Heart left ventricle (tissue), 16 donors: ENCODE data around the gene NFATC2IP. TPM values are rescaled to one million over a fixed set of nuclear protein-coding genes. Genes with fewer than 3 reads are reported as not detected.
A peak's percentile ranks its signal among the peaks of the same experiment; 100 is the strongest.

Experiments used
- ATAC-seq, 4 donors: fragments of 200-7000 bp; cut with Tn5 transposase; one replicate each; pipeline ENCODE4 v1.9.1; 2020 to 2022; ENCODE audit warnings: moderate library complexity in 4 of 4, mild to moderate bottlenecking in 3 of 4, moderate number of reproducible peaks in 1 of 4
- DNase-seq, 5 donors: peaks; one replicate each; pipeline ENCODE4 v3.0.0-alpha.2; 2020
- H3K27ac ChIP-seq, 12 donors: fragments of 200-600 bp; sonication (generic) in 4 of 12; one replicate each; pipeline versions ENCODE4 v1.5.0 to v1.8.0; 2016 to 2022; ENCODE audit warnings: mild to moderate bottlenecking in 2 of 12
- H3K27me3 ChIP-seq, 9 donors: fragments of 200-600 bp; sonication (generic) in 2 of 9; one replicate each; pipeline versions ENCODE4 v1.5.1 to v1.8.0; 2016 to 2022; ENCODE audit warnings: mild to moderate bottlenecking in 3 of 9
- H3K36me3 ChIP-seq, 9 donors: fragments of 200-600 bp; sonication (generic) in 2 of 9; one replicate each; pipeline versions ENCODE4 v1.5.0 to v1.8.0; 2018 to 2022; ENCODE audit warnings: mild to moderate bottlenecking in 2 of 9
- H3K4me1 ChIP-seq, 12 donors: fragments of 200-600 bp; sonication (generic) in 4 of 12; one replicate each; pipeline versions ENCODE4 v1.5.0 to v1.8.0; 2016 to 2022; ENCODE audit warnings: mild to moderate bottlenecking in 3 of 12
- H3K4me3 ChIP-seq, 12 donors: fragments of 200-600 bp; sonication (generic) in 4 of 12; one replicate each; pipeline versions ENCODE4 v1.5.0 to v1.8.0; 2017 to 2022; ENCODE audit warnings: mild to moderate bottlenecking in 9 of 12, moderate library complexity in 4 of 12
- H3K9me3 ChIP-seq, 12 donors: fragments of 200-600 bp; sonication (generic) in 4 of 12; one replicate each; pipeline versions ENCODE4 v1.5.0 to v1.8.0; 2016 to 2022; ENCODE audit warnings: mild to moderate bottlenecking in 1 of 12
- CTCF ChIP-seq, 12 donors: fragments of 200-600 bp; sonication (generic) in 4 of 12; IDR thresholded peaks; one replicate each; pipeline versions ENCODE4 v1.5.0 to v1.8.0; 2018 to 2022; ENCODE audit warnings: antibody characterized with exemption in 12 of 12, mild to moderate bottlenecking in 5 of 12
- POLR2A ChIP-seq, 2 donors: fragments of 450-650 bp; IDR thresholded peaks; one replicate each; pipeline ENCODE4 v1.6.1; 2017; ENCODE audit warnings: antibody characterized with exemption in 2 of 2, mild to moderate bottlenecking in 2 of 2, moderate library complexity in 2 of 2
- WGBS, 4 donors: extraction: QIAGEN DNeasy Blood & Tissue Kit in 2 of 4; methylation state at CpG; one replicate each; pipeline versions ENCODE4 v1.1.5 to v1.1.7; 2013 to 2018; 5-methylcytosine and 5-hydroxymethylcytosine counted together
- intact Hi-C, 10 donors: fragments of 100-400 bp; cut with DNase I; formaldehyde crosslinking; loops; one replicate each; pipeline versions ENCODE4 v1.11.1 to v1.14.2; 2022
- polyA plus RNA-seq, 2 donors: library from polyadenylated mRNA; stranded (reverse); fragments of 200-250 nt; gene quantifications; one replicate each; pipeline ENCODE4 v1.2.3, GENCODE V29; 2013
- total RNA-seq, 9 donors: library from RNA; depleted of rRNA in 2 of 9; stranded (reverse); fragments of >200 nt in 2 of 9; fragmentation: NEBNext Ultra II Directional in 3 of 9; extraction: Animal tissue kit (Norgen Biotek cat#: 25700) in 3 of 9; gene quantifications; one replicate each; pipeline versions ENCODE4 v1.1.0 to v1.2.4, GENCODE V29; 2016 to 2023
- donor health status: ischemic (EF 13 %, LVEDD 7.1; RV severe dilation, severe dysfunction).
- donor health status: healthy with polysubstance abuse.
- donor health status: DM: no; HTN: yes; CAD: no.
- donor health status: DM: no; HTN: no; CAD: no.
- donor health status: ischemic (EF 25% LVEDD 6.9; RV normal size, moderate dysfunction).
- donor health status: ischemic (EF 25% LVEDD 5.7; RV mildly dilated, moderate dysfunction).
- donor health status: healthy.
- donor health status: DM: yes; HTN: yes; CAD: no.
- donor health status: ischemic (EF 35%, LVEDD 5.7; RV mildly dilated, moderate dysfunction).
- donor health status: nonischemic (EF 11% LVEDD 7.7; RV severe dilation, severe dysfunction).
- donor health status: DM: yes; HTN: yes; CAD: no.
- donor health status: PGD.
- donor health status: ischemic (EF 29% LVEDD 5.4; RV normal size, mild dysfunction).
- donor health status: nonischemic (EF 23%, LVEDD 6.1; RV moderate dilation, normal function).

Gene NFATC2IP
- total and polyA plus RNA-seq, 11 donors = 11.1 to 25.3 (median 19.5) TPM

DNA sequence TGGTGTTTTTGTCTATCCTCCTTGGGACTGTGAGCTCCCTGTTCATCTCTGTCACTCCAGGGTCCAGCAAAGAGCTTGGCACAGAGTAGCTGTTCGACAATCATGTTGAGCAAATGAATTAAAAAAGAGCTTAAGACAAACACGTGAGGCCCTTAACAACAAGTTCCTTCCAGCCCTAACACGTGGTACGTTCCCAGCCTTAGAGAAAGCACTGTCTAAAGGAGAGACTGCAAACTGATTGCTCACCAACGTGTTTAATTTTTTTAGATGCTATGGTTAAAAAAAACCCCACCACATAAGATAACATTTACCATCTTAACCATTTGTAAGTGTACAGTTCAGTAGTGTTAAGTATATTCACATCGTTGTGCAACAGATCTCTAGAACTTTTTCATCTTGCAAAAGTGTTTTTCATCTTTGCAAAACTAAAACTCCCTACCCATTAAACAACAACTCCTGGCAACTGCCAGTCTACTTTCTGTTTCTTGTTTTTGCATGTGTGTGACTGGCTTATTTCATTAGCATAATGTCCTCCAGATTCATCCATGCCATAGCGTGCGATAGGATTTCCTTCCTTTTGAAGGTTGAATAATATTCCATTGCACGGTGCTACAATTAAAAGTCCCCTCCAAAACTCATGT lies 62.3 kb downstream of the NFATC2IP start:
- Histone ChIP-seq H3K4me1 (peaks cover 0 to 30% (median 0%) of the 10 kb centered on the region in 12 donors), H3K9me3 (no peaks in the 10 kb centered on the region), H3K36me3 (no peaks in the 10 kb centered on the region), H3K27me3 (peaks cover 0 to 6% (median 0%) of the 10 kb centered on the region in 9 donors), H3K4me3 (no peak overlapping the region), H3K27ac (peak overlapping the region in 1 of 12 donors; percentile 60)
- DNase-seq (no peak), ATAC-seq (no peak)
- TF ChIP-seq POLR2A (IDR thresholded peaks at IDR 0.05) = no peak
- TF ChIP-seq CTCF (IDR thresholded peaks at IDR 0.05) = no peak
- intact Hi-C loops = no loop called here
- 63 to 74% (median 66%) methylated on average over 9 of the region's 9 CpGs for whole genome bisulfite sequencing, 4 donors

GRCh38 chr16:29014561-29015069 lies 63.9 kb downstream of the NFATC2IP start:
- Histone ChIP-seq H3K4me1 (peaks cover 0 to 21% (median 0%) of the 10 kb centered on the region in 12 donors), H3K36me3 (no peaks in the 10 kb centered on the region), H3K9me3 (no peaks in the 10 kb centered on the region), H3K27me3 (no peaks in the 10 kb centered on the region), H3K4me3 (no peak overlapping the region), H3K27ac (no peak overlapping the region)
- no peak for ATAC-seq
- TF ChIP-seq CTCF (IDR thresholded peaks at IDR 0.05) = no peak
- TF ChIP-seq POLR2A (IDR thresholded peaks at IDR 0.05) = no peak
- intact Hi-C loops = no loop called here
- WGBS, 4 donors = 83 to 95% (median 92%) methylated on average over 3 of the region's 3 CpGs
- no peak for DNase-seq

Other genes with a start within 250 kb of the NFATC2IP start
- 100 to 1,000 TPM; 168 to 667 (median 433) TPM for gene EIF3C, start 239.5 kb upstream of the NFATC2IP start, total RNA-seq
- gene EIF3C, start 239.5 kb upstream of the NFATC2IP start, polyA plus RNA-seq = 100 to 1,000 TPM; 467 to 477 TPM
- gene NPIPB9, start 199.2 kb upstream of the NFATC2IP start, total RNA-seq = 1 to 10 TPM in 3 of 9 donors, under 1 TPM in 3, not detected in 3; 0.24 to 1.6 (median 0.89) TPM
- gene NPIPB9, start 199.2 kb upstream of the NFATC2IP start, polyA plus RNA-seq = 1 to 10 TPM in 1 of 2 donors, under 1 TPM in 1; 0.18 to 1.2 TPM
- gene ATXN2L, start 127.9 kb upstream of the NFATC2IP start, total RNA-seq = 10 to 100 TPM; 33.7 to 73.9 (median 44.8) TPM
- gene ATXN2L, start 127.9 kb upstream of the NFATC2IP start, polyA plus RNA-seq = 10 to 100 TPM; 43.5 to 48.9 TPM
- gene TUFM, start 104.6 kb upstream of the NFATC2IP start, total RNA-seq = 100 to 1,000 TPM; 179 to 250 (median 225) TPM
- gene TUFM, start 104.6 kb upstream of the NFATC2IP start, polyA plus RNA-seq = 100 to 1,000 TPM; 281 to 384 TPM
- gene SH2B1, start 87.1 kb upstream of the NFATC2IP start, total RNA-seq = 10 to 100 TPM; 27.5 to 47.1 (median 34.7) TPM
- 10 to 100 TPM; 34.6 to 43.0 TPM for gene SH2B1, start 87.1 kb upstream of the NFATC2IP start, polyA plus RNA-seq
- under 1 TPM in 5 of 9 donors, not detected in 4; 0.15 to 0.63 (median 0.52) TPM for gene ATP2A1, start 72.4 kb upstream of the NFATC2IP start, total RNA-seq
- gene ATP2A1, start 72.4 kb upstream of the NFATC2IP start, polyA plus RNA-seq = under 1 TPM; 0.06 to 0.19 TPM
- 10 to 100 TPM; 10.2 to 22.3 (median 14.7) TPM for gene RABEP2, start 25.7 kb upstream of the NFATC2IP start, total RNA-seq
- 10 to 100 TPM; 22.3 to 31.1 TPM for gene RABEP2, start 25.7 kb upstream of the NFATC2IP start, polyA plus RNA-seq
- gene CD19, start 19.0 kb upstream of the NFATC2IP start, total RNA-seq = under 1 TPM in 2 of 9 donors, not detected in 7; 0.21 to 0.44 TPM
- gene CD19, start 19.0 kb upstream of the NFATC2IP start, polyA plus RNA-seq = under 1 TPM; 0.10 to 0.23 TPM
- 10 to 100 TPM; 13.4 to 33.0 (median 16.6) TPM for gene SPNS1, start 23.8 kb downstream of the NFATC2IP start, total RNA-seq
- gene SPNS1, start 23.8 kb downstream of the NFATC2IP start, polyA plus RNA-seq = 10 to 100 TPM; 26.9 to 43.2 TPM
- 1 to 10 TPM in 5 of 9 donors, under 1 TPM in 3, not detected in 1; 0.62 to 7.7 (median 1.4) TPM for gene LAT, start 34.1 kb downstream of the NFATC2IP start, total RNA-seq
- 1 to 10 TPM; 1.3 to 2.9 TPM for gene LAT, start 34.1 kb downstream of the NFATC2IP start, polyA plus RNA-seq